Calu3 (cell line): Measurements from ENCODE around the gene PPP2R3A. TPM values are rescaled to one million over a fixed set of nuclear protein-coding genes. Genes with fewer than 3 reads are reported as not detected.
"Not testable (repeated sequence)": the region's sequence is repeated elsewhere in the genome, so short reads cannot be mapped to it uniquely, and the experiment has no call there.

Experiments
- BruUV-seq: library from RNA; stranded (reverse); fragments of 400-500 nt; replicated peaks from 2 replicates; lab custom pipeline; 2021; lab: Mats Ljungman, UMichigan
- CTCF ChIA-PET: fragments of 300-600 bp; sonication (Branson Sonifier 250); formaldehyde crosslinking; loops from one replicate; lab custom pipeline; 2022; ENCODE audit warnings: antibody characterized with exemption; lab: Charles Lee
- DNase-seq: peaks from one replicate; pipeline ENCODE4 v3.0.0; 2022
- H3K27ac Mint-ChIP-seq: one replicate; pipeline ENCODE4 v1.8.0; 2022; ENCODE audit warnings: mixed read lengths; ENCODE audit not compliant: unreplicated experiment
- H3K27me3 Mint-ChIP-seq: one replicate; pipeline ENCODE4 v1.8.0; 2022; ENCODE audit warnings: mixed read lengths; ENCODE audit not compliant: unreplicated experiment
- H3K36me3 Mint-ChIP-seq: one replicate; pipeline ENCODE4 v1.8.0; 2022; ENCODE audit warnings: mild to moderate bottlenecking, moderate library complexity, mixed read lengths; ENCODE audit not compliant: insufficient read depth, unreplicated experiment
- H3K4me1 Mint-ChIP-seq: one replicate; pipeline ENCODE4 v1.8.0; 2022; ENCODE audit warnings: mild to moderate bottlenecking, low read depth, mixed read lengths; ENCODE audit not compliant: unreplicated experiment
- H3K4me3 Mint-ChIP-seq: one replicate; pipeline ENCODE4 v1.8.0; 2022; ENCODE audit warnings: mild to moderate bottlenecking, low read depth, moderate library complexity, mixed read lengths; ENCODE audit not compliant: unreplicated experiment
- H3K9me3 Mint-ChIP-seq: one replicate; pipeline ENCODE4 v1.8.0; 2022; ENCODE audit warnings: low read depth, mixed read lengths; ENCODE audit not compliant: unreplicated experiment
- intact Hi-C: fragments of 100-400 bp; cut with micrococcal nuclease; formaldehyde crosslinking; loops from one replicate; pipeline ENCODE4 v1.10.0; 2022; ENCODE audit not compliant: unreplicated experiment
- total RNA-seq: library from RNA; stranded (reverse); gene quantifications from 2 replicates; pipeline ENCODE4 v1.2.3, GENCODE V29; 2022
- TF ChIP-seq, protein P1 (sequence below): fragments of 200-600 bp; IDR thresholded peaks from one replicate; pipeline ENCODE4 v1.8.0; 2022; ENCODE audit warnings: antibody characterized with exemption; ENCODE audit not compliant: unreplicated experiment

Gene PPP2R3A
- total RNA-seq, 1 experiment from 2014 or later, result 64.8 TPM

DNA sequence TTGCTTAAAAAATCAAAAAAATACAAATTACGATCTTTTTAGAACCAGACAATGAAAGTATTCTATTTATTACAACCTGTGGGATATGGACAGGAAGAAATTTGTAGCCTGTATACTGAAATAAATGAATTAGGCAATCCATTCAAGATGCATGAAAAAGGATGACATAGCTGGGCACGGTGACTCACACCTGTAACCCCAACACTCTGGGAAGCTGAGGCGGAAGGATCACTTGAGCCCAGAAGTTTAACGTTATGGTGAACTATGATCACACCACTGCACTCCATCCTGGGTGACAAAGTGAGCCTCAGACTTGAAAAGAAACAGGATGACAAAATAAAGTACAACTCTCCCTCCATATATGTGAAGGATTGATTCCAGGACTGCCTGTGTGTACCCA, 156.5 kb downstream of the PPP2R3A start:
- H3K27ac Mint-ChIP-seq, result no peak overlapping the region
- intact Hi-C loops, result no loop called here
- no peaks in the 10 kb centered on the region for H3K27me3 Mint-ChIP-seq
- no TSS peak for BruUV-seq
- H3K4me1 Mint-ChIP-seq, result no peaks in the 10 kb centered on the region
- CTCF ChIA-PET, result no interaction called here
- no peak for DNase-seq
- H3K36me3 Mint-ChIP-seq, result peaks cover 26% of the 10 kb centered on the region
- no peak overlapping the region for H3K4me3 Mint-ChIP-seq
- TF ChIP-seq, protein P1, sequence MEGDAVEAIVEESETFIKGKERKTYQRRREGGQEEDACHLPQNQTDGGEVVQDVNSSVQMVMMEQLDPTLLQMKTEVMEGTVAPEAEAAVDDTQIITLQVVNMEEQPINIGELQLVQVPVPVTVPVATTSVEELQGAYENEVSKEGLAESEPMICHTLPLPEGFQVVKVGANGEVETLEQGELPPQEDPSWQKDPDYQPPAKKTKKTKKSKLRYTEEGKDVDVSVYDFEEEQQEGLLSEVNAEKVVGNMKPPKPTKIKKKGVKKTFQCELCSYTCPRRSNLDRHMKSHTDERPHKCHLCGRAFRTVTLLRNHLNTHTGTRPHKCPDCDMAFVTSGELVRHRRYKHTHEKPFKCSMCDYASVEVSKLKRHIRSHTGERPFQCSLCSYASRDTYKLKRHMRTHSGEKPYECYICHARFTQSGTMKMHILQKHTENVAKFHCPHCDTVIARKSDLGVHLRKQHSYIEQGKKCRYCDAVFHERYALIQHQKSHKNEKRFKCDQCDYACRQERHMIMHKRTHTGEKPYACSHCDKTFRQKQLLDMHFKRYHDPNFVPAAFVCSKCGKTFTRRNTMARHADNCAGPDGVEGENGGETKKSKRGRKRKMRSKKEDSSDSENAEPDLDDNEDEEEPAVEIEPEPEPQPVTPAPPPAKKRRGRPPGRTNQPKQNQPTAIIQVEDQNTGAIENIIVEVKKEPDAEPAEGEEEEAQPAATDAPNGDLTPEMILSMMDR, result no peak
- H3K9me3 Mint-ChIP-seq, result peaks cover 13% of the 10 kb centered on the region

DNA sequence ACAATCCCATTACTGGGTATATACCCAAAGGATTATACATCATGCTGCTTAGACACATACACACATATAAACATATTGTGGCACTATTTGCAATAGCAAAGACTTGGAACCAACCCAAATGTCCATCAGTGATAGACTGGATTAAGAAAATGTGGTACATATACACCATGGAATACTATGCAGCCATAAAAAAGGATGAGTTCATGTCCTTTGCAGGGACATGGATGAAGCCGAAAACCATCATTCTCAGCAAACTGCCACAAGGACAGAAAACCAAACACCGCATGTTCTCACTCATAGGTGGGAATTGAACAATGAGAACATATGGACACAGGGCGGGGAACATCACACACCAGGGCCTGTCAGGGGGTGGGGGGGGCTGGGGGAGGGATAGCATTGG, 166.1 kb downstream of the PPP2R3A start:
- H3K27ac Mint-ChIP-seq, H3K4me3 Mint-ChIP-seq, intact Hi-C loops, H3K27me3 Mint-ChIP-seq, DNase-seq, H3K9me3 Mint-ChIP-seq, BruUV-seq, CTCF ChIA-PET, H3K4me1 Mint-ChIP-seq: not testable (repeated sequence)
- H3K36me3 Mint-ChIP-seq, result peaks cover 11% of the 10 kb centered on the region

DNA sequence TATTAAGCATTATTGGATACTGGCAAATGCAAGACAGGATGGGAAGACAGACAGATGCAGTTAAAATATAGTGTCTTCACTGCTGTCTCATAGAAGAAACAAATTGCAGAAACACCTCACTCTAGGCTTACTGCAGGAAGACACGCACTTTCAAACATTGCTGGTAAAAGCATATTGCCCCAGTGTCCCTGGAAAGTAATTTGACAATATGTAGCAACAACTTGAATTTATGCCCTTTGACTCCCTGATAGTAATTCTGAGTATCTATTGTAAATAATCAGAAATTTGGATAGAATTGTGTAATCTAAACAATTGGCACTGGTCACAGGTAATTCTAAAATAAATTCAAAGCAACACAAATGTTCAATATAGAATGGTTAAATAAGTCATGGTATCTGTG, 168.6 kb downstream of the PPP2R3A start:
- Mint-ChIP-seq H3K4me3 (no peak overlapping the region), H3K27ac (no peak overlapping the region), H3K9me3 (no peaks in the 10 kb centered on the region), H3K27me3 (no peaks in the 10 kb centered on the region), H3K36me3 (peaks cover 14% of the 10 kb centered on the region), H3K4me1 (no peaks in the 10 kb centered on the region)
- CTCF ChIA-PET, result interaction anchor here (1.5 kb wide), 1 partner anchor 17 kb away, joined by 4 read pairs; no protein-coding TSS in a partner anchor
- DNase-seq, result no peak
- TF ChIP-seq, protein P1, result no peak
- intact Hi-C loops, result no loop called here
- BruUV-seq, result no TSS peak

DNA sequence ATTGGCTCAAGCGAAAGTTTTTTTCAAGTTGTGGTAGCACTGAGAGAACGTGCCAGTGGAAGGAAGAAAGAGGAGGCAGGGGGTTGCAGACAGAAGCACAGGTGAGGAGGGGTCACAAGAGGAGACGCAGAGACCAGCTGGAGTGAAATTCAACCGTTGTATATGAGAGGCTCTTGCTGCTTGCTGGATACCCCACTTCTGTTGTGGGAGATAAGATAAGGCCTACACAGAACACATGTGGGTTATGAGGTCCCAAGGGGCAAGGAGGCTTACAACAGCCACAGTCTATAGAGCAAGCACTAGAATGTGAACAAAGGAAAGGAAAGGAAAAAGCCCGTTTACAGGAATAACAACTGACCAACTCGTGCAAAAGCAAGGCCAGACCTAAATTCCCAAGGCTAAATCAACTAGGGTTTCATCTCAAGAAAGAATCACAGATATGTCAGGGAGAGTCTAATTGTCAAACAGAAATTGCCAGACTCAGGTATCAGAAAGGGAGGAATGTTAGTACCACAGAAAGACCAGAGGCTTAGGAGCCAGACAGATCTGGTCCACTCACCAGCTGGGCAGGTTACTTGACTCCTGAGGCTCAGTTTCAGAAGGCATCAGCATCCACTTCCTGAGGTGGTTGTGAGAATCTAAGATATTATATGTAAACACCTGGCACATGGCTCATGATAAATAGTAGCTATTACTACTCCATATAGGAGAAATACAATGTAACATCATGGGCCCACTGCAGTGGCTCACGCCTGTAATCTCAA, 169.7 kb downstream of the PPP2R3A start:
- Mint-ChIP-seq H3K4me1 (no peaks in the 10 kb centered on the region), H3K36me3 (peaks cover 10% of the 10 kb centered on the region), H3K9me3 (no peaks in the 10 kb centered on the region), H3K4me3 (no peak overlapping the region), H3K27ac (no peak overlapping the region), H3K27me3 (no peaks in the 10 kb centered on the region)
- TF ChIP-seq, protein P1, result no peak
- no peak for DNase-seq
- CTCF ChIA-PET, result no interaction called here
- intact Hi-C loops, result no loop called here
- no TSS peak for BruUV-seq

DNA sequence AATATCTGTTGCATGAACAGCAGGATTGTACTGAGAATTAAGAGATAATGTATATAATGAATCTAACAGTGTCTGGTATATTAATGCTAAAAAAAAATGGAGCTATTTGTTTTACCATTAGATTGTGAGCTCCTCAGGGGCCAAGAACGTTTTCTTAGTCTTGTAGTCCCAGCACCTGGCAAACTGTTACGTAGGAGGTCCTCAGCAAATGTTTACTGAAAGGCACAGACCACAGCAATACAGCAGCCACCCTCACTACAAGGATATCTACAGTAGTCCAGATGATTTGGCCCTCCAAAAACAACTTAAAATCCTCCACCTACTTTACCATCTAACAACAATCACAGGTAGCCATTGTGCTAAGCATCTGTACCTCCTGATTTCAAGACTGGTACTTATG, 170.9 kb downstream of the PPP2R3A start:
- CTCF ChIA-PET, result interaction anchor here (0.9 kb wide), 1 partner anchor 12 kb away, joined by 5 read pairs; no protein-coding TSS in a partner anchor
- no TSS peak for BruUV-seq
- no peak overlapping the region for H3K4me3 Mint-ChIP-seq
- TF ChIP-seq, protein P1, result no peak
- DNase-seq, result no peak
- no peak overlapping the region for H3K27ac Mint-ChIP-seq
- peaks cover 11% of the 10 kb centered on the region for H3K36me3 Mint-ChIP-seq
- intact Hi-C loops, result no loop called here
- peaks cover 10% of the 10 kb centered on the region for H3K4me1 Mint-ChIP-seq
- no peaks in the 10 kb centered on the region for H3K27me3 Mint-ChIP-seq
- no peaks in the 10 kb centered on the region for H3K9me3 Mint-ChIP-seq
